Ishikawa (cell line): Measurements from ENCODE around the gene OR4E1.

Experiments used
- CEBPB ChIP-seq: IDR thresholded peaks from 2 replicates; pipeline ENCODE4 v1.6.1; 2012
- CREB1 ChIP-seq: IDR thresholded peaks from 2 replicates; pipeline ENCODE4 v1.6.1; 2012; ENCODE audit warnings: low read depth
- EGR1 ChIP-seq: IDR thresholded peaks from 2 replicates; pipeline ENCODE4 v1.6.1; 2012
- EP300 ChIP-seq: IDR thresholded peaks from 2 replicates; pipeline ENCODE4 v1.6.1; 2012; ENCODE audit warnings: borderline replicate concordance
- FOXM1 ChIP-seq: IDR thresholded peaks from 2 replicates; pipeline ENCODE4 v1.6.1; 2012; ENCODE audit warnings: low read depth, borderline replicate concordance
- MAX ChIP-seq: IDR thresholded peaks from 2 replicates; pipeline ENCODE4 v1.6.1; 2012
- NFIC ChIP-seq: IDR thresholded peaks from 2 replicates; pipeline ENCODE4 v1.6.1; 2012
- RAD21 ChIP-seq: IDR thresholded peaks from 2 replicates; pipeline ENCODE4 v1.6.1; 2012; ENCODE audit warnings: low read depth
- REST ChIP-seq: IDR thresholded peaks from 2 replicates; pipeline ENCODE4 v1.6.1; 2012; ENCODE audit warnings: low read depth, mild to moderate bottlenecking
- TAF1 ChIP-seq: IDR thresholded peaks from 2 replicates; pipeline ENCODE4 v1.6.1; 2012; ENCODE audit warnings: low read depth, mild to moderate bottlenecking
- TCF12 ChIP-seq: IDR thresholded peaks from 2 replicates; pipeline ENCODE4 v1.6.1; 2012; ENCODE audit warnings: low read depth
- TEAD4 ChIP-seq: IDR thresholded peaks from 2 replicates; pipeline ENCODE4 v1.6.1; 2012
- USF1 ChIP-seq: IDR thresholded peaks from 2 replicates; pipeline ENCODE4 v1.6.1; 2012
- YY1 ChIP-seq: IDR thresholded peaks from 2 replicates; pipeline ENCODE4 v1.6.1; 2012; ENCODE audit warnings: low read depth
- ZBTB7A ChIP-seq: IDR thresholded peaks from 2 replicates; pipeline ENCODE4 v1.6.1; 2012; ENCODE audit warnings: low read depth

OR4E1 gene

DNA sequence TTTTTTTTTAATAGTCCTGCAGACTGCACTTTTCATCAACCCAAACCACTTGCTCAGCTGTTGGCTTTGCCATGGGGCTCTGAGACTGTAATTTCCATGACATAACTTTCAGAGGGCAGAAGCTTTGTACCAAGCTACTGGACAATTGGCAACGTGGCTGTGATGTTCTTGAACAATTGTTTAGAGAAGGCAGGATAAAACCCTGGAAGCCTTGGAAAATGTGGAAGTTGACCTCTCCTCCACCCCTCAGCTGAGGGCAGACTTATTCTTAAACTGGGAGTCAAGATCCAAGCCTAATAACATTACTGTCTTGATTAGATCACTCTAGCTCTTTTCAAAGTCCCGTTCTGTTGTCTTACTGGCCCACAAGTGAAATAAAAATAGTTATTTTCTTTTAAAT is 2.2 kb downstream of the OR4E1 start:
- TF ChIP-seq TEAD4 = no peak
- TF ChIP-seq CEBPB = no peak
- no peak for TF ChIP-seq RAD21
- TF ChIP-seq USF1 = no peak
- TF ChIP-seq EGR1 = no peak
- no peak for TF ChIP-seq EP300
- TF ChIP-seq CREB1 = no peak
- TF ChIP-seq MAX = no peak
- no peak for TF ChIP-seq ZBTB7A
- TF ChIP-seq REST = no peak
- no peak for TF ChIP-seq TCF12
- no peak for TF ChIP-seq TAF1
- TF ChIP-seq FOXM1 = no peak
- TF ChIP-seq NFIC = no peak
- TF ChIP-seq YY1 = no peak

GRCh38 chr14:21669284-21669683 is 4.3 kb downstream of the OR4E1 start:
- no peak for TF ChIP-seq FOXM1
- TF ChIP-seq MAX = no peak
- no peak for TF ChIP-seq YY1
- no peak for TF ChIP-seq REST
- no peak for TF ChIP-seq TAF1
- no peak for TF ChIP-seq RAD21
- TF ChIP-seq ZBTB7A = no peak
- no peak for TF ChIP-seq CREB1
- TF ChIP-seq EP300 = no peak
- TF ChIP-seq USF1 = no peak
- TF ChIP-seq NFIC = no peak
- no peak for TF ChIP-seq CEBPB
- TF ChIP-seq TEAD4 = no peak
- no peak for TF ChIP-seq EGR1
- no peak for TF ChIP-seq TCF12

DNA sequence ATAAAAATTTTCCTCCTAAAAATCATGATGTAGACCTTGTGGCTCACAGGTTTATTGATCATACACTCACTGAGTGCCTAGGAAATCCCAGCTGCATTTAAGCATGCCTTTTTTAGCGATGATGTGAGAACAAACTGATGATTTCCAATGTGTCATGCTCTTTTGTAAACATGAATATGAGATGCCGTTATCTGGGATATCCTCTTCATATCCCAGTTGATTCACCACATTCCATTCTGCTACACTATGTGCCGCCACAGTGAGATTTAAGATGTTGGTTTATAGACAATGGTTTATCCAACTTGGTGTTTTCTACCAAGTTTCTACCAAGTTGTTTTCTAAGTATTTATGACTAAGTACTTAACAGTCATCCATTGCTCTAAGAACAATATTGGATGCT is 5.2 kb downstream of the OR4E1 start:
- no peak for TF ChIP-seq CREB1

GRCh38 chr14:21656980-21657379 is 16.6 kb downstream of the OR4E1 start:
- TF ChIP-seq CEBPB = no peak
- no peak for TF ChIP-seq TCF12
- no peak for TF ChIP-seq TAF1
- no peak for TF ChIP-seq NFIC
- TF ChIP-seq RAD21 = no peak
- TF ChIP-seq EP300 = no peak
- no peak for TF ChIP-seq YY1
- no peak for TF ChIP-seq CREB1
- TF ChIP-seq FOXM1 = no peak
- TF ChIP-seq USF1 = no peak
- no peak for TF ChIP-seq MAX
- TF ChIP-seq REST = no peak
